Lower leg skin (tissue), 3 donors: ENCODE measurements around the gene FBRSL1.

Source experiments
- CTCF ChIP-seq, 3 donors: fragments of 450-650 bp; IDR thresholded peaks; one replicate each; pipeline ENCODE4 v1.5.1; 2016; ENCODE audit warnings: antibody characterized with exemption in 3 of 3, mild to moderate bottlenecking in 3 of 3, moderate library complexity in 2 of 3
- POLR2A ChIP-seq, 2 donors: fragments of 450-650 bp; IDR thresholded peaks; one replicate each; pipeline ENCODE4 v1.6.1; 2016 to 2017; ENCODE audit warnings: antibody characterized with exemption in 2 of 2, mild to moderate bottlenecking in 1 of 2, moderate library complexity in 1 of 2

DNA sequence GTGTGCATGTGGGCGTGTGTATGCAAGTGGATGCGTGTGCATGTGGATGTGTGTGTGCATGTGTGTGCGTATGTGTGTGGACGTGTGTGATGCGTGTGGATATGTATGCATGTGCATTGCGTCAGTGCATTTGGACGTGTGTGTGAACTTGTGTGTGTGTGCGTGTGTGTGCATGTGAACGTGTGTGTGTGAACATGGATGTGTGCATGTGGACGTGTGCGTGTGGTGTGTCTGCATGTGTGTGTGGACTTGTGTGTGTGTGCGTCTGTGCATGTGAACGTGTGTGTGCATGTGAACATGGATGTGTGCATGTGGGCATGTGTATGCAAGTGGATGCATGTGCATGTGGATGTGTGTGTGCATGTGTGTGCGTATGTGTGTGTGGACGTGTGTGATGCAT, 34.4 kb upstream of the FBRSL1 start:
- no peak for TF ChIP-seq CTCF (IDR thresholded peaks at IDR 0.05)
- TF ChIP-seq POLR2A (IDR thresholded peaks at IDR 0.05), result no peak
